Measurements from ENCODE around the gene MYT1.
"Not testable (repeated sequence)": the region's sequence is repeated elsewhere in the genome, so short reads cannot be mapped to it uniquely, and the experiment has no call there.

MYT1 gene

DNA sequence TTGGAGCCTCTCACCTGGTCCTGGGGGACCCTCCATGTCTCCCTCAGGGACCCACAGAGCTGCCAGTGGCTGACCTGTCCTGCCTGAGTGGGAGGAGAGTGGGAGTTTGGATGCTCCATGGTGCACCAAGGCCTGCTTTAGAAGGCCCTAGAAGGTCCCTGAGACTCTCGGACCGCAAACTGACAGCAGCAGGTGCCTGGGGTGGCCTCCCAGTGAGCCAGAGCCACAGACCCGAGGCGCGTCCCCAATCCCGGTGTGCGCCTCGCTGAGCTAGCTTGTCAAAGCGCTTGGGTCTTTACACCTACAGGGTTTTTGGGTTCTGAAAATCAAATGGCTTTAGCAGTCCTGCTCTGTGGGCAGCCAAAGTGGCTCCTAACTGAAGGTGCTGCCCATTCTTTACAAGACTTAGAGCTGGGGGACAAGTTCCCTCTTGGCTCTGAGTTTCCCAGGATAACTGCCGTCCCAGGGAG is 4.9 kb downstream of the MYT1 start:
- CTCF ChIA-PET, result no interaction called here
- TF ChIP-seq BHLHE40 (IDR thresholded peaks at IDR 0.05; ENCODE audit: borderline replicate concordance), result no peak
- no peak for TF ChIP-seq CTBP1 (IDR thresholded peaks at IDR 0.05; ENCODE audit: borderline replicate concordance)
- TF ChIP-seq L3MBTL2 (conservative IDR thresholded peaks at IDR 0.05), result no peak
- no peak for TF ChIP-seq PKNOX1 (IDR thresholded peaks at IDR 0.05)
- no peak for DNase-seq (ENCODE audit: extremely low spot score)
- POLR2A ChIA-PET, result no interaction called here

DNA sequence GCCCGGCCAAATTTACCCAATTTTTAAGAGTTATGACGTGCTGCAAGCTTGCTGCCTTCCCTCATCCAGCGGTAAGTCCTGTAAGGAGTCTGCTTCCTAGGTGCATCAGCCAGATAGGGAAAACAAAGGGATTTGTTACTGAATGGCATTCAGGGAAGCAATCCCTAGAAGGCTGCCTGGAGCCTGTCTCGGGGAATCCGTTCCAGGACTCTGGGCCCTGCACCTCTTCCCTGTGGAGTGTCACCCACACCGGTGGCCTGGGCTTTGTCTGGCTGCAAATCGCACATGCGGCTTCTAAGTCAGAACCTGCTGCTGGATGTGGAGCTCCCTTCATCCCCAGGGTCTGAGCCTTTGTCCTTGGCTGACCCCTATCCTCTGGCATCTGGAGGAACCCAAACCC is 7.0 kb downstream of the MYT1 start:
- TF ChIP-seq ARNT (IDR thresholded peaks at IDR 0.05) (no peak), FOXA1 (IDR thresholded peaks at IDR 0.05) (no peak), HDGF (IDR thresholded peaks at IDR 0.05; ENCODE audit: borderline replicate concordance) (no peak), BHLHE40 (IDR thresholded peaks at IDR 0.05; ENCODE audit: borderline replicate concordance) (no peak), NFRKB (IDR thresholded peaks at IDR 0.05) (no peak), L3MBTL2 (conservative IDR thresholded peaks at IDR 0.05) (no peak), LEF1 (IDR thresholded peaks at IDR 0.05; ENCODE audit: borderline replicate concordance) (no peak)
- ChIA-PET CTCF (no interaction called here), POLR2A (no interaction called here)
- no peak for DNase-seq (ENCODE audit: extremely low spot score)

DNA sequence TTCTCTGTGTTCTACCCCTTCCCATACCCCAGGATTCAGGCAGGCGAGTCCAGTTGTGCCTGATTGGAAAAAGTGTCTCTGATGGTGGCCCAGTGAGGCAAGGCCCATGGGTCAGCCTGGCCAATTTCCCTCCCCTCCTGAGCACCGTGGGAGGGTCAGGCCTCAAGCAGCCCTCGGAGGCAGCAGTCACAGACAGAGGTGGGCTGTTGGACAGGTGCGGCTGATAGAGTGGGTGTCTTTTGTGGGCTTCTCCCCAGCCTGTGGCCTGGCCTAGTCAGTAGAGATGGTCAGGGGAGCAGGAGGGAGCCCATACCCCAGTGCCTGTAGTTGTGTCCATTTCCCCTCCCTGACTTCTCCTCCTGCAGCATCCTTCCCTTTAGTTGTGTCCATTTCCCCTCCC is 8.9 kb downstream of the MYT1 start:
- CTCF ChIA-PET, result no interaction called here
- no peak for TF ChIP-seq BHLHE40 (IDR thresholded peaks at IDR 0.05; ENCODE audit: borderline replicate concordance)
- no peak for TF ChIP-seq ARNT (IDR thresholded peaks at IDR 0.05)
- no peak for TF ChIP-seq ELF4 (IDR thresholded peaks at IDR 0.05)
- no peak for TF ChIP-seq FOXK2 (IDR thresholded peaks at IDR 0.05)
- TF ChIP-seq PKNOX1 (IDR thresholded peaks at IDR 0.05), result no peak
- TF ChIP-seq LEF1 (IDR thresholded peaks at IDR 0.05; ENCODE audit: borderline replicate concordance), result no peak
- TF ChIP-seq FOXM1 (IDR thresholded peaks at IDR 0.05; ENCODE audit: borderline replicate concordance), result no peak
- TF ChIP-seq TARDBP (IDR thresholded peaks at IDR 0.05), result no peak
- no peak for TF ChIP-seq SUZ12 (IDR thresholded peaks at IDR 0.05)
- TF ChIP-seq FOXA1 (IDR thresholded peaks at IDR 0.05), result no peak
- no peak for TF ChIP-seq NFRKB (IDR thresholded peaks at IDR 0.05)
- no peak for TF ChIP-seq L3MBTL2 (conservative IDR thresholded peaks at IDR 0.05)
- no peak for TF ChIP-seq CTBP1 (IDR thresholded peaks at IDR 0.05; ENCODE audit: borderline replicate concordance)
- TF ChIP-seq ZNF384 (IDR thresholded peaks at IDR 0.05), result no peak
- no peak for TF ChIP-seq HDGF (IDR thresholded peaks at IDR 0.05; ENCODE audit: borderline replicate concordance)
- POLR2A ChIA-PET, result no interaction called here
- DNase-seq (ENCODE audit: extremely low spot score), result no peak

- POLR2A ChIA-PET, result no interaction called here
- CTCF ChIA-PET, result no interaction called here
- no peak for DNase-seq (ENCODE audit: extremely low spot score)
- TF ChIP-seq FOXA1 (IDR thresholded peaks at IDR 0.05) (no peak), CTBP1 (IDR thresholded peaks at IDR 0.05; ENCODE audit: borderline replicate concordance) (no peak), BHLHE40 (IDR thresholded peaks at IDR 0.05; ENCODE audit: borderline replicate concordance) (no peak), PKNOX1 (IDR thresholded peaks at IDR 0.05) (no peak), FOXK2 (IDR thresholded peaks at IDR 0.05) (no peak), ELF4 (IDR thresholded peaks at IDR 0.05) (no peak)
Measured at GRCh38 chr20:64176551-64176950, 12.3 kb downstream of the MYT1 start.

DNA sequence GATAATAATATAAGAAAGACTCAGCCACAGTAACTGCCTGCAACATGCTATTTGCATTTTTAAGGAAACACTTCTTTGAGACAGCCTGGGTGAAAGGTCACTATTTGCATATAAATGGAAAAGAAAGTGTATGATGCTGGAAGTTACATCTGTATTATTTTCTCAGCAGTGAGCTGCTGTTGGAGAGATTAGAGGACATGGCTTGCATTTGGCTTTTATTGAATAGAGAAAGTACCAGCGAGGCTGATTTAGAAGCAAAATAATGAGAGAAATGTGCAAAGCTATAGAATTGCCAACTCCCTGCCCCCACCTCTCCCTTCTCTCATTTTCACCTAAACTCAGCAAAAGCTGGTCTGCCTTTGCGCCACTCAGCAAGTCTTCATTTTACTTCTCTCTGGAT is 12.7 kb downstream of the MYT1 start:
- no peak for DNase-seq (ENCODE audit: extremely low spot score)
- ChIA-PET POLR2A (no interaction called here), CTCF (no interaction called here)
- no peak for TF ChIP-seq TARDBP (IDR thresholded peaks at IDR 0.05)
- no peak for TF ChIP-seq ARNT (IDR thresholded peaks at IDR 0.05)
- TF ChIP-seq HDGF (IDR thresholded peaks at IDR 0.05; ENCODE audit: borderline replicate concordance), result no peak
- TF ChIP-seq SUZ12 (IDR thresholded peaks at IDR 0.05), result no peak
- TF ChIP-seq CTBP1 (IDR thresholded peaks at IDR 0.05; ENCODE audit: borderline replicate concordance), result no peak
- no peak for TF ChIP-seq FOXM1 (IDR thresholded peaks at IDR 0.05; ENCODE audit: borderline replicate concordance)
- TF ChIP-seq ELF4 (IDR thresholded peaks at IDR 0.05), result no peak
- no peak for TF ChIP-seq FOXK2 (IDR thresholded peaks at IDR 0.05)
- TF ChIP-seq ZNF384 (IDR thresholded peaks at IDR 0.05), result no peak
- TF ChIP-seq PKNOX1 (IDR thresholded peaks at IDR 0.05), result no peak
- no peak for TF ChIP-seq NFRKB (IDR thresholded peaks at IDR 0.05)

- no peak for TF ChIP-seq BHLHE40 (IDR thresholded peaks at IDR 0.05; ENCODE audit: borderline replicate concordance)
- ChIA-PET CTCF (no interaction called here), POLR2A (no interaction called here)
- DNase-seq (ENCODE audit: extremely low spot score), result no peak
Measured at GRCh38 chr20:64177384-64177783, 13.1 kb downstream of the MYT1 start.

DNA sequence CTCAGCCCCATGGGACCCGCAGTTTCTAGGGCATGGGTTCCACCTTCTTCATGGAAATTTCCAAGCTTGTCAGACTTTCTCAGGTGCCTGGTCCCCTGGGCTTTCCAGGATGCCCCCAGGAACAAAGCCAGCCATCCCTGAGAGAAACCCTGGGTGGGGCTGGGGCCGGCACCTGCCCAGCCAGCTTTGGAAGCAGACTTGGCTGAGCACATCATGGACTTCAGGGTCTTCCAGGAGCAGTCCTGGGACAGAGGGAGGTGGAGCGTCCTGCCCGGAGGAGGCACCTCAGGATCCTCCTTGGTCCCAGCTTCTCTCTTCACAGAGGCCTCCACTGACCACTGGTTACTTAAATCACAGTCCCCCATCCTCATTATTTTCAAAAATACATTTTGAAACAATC is 13.5 kb downstream of the MYT1 start:
- DNase-seq (ENCODE audit: extremely low spot score), result no peak
- ChIA-PET POLR2A (no interaction called here), CTCF (no interaction called here)
- TF ChIP-seq FOXM1 (IDR thresholded peaks at IDR 0.05; ENCODE audit: borderline replicate concordance) (no peak), SUZ12 (IDR thresholded peaks at IDR 0.05) (no peak), BHLHE40 (IDR thresholded peaks at IDR 0.05; ENCODE audit: borderline replicate concordance) (no peak), FOXK2 (IDR thresholded peaks at IDR 0.05) (no peak), SP1 (IDR thresholded peaks at IDR 0.05) (no peak)

DNA sequence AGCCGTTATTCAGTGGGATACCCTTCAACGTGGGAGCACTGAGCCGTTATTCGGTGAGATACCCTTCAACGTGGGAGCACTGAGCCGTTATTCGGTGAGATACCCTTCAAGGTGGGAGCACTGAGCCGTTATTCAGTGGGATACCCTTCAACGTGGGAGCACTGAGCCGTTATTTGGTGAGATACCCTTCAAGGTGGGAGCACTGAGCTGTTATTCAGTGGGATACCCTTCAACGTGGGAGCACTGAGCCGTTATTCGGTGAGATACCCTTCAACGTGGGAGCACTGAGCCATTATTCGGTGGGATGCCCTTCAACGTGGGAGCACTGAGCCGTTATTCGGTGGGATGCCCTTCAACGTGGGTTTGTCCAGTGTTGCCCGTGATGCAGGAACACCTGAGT is 14.7 kb downstream of the MYT1 start:
- POLR2A ChIA-PET; DNase-seq (ENCODE audit: extremely low spot score); CTCF ChIA-PET: not testable (repeated sequence)

Measured in HEK293T (cell line).